ENCODE data around the gene DCHS1. TPM values are rescaled to one million over a fixed set of nuclear protein-coding genes. Genes with fewer than 3 reads are reported as not detected.

DCHS1 gene
- total and polyA plus RNA-seq, 2 of the 13 experiments (the other 11 are each of a cell fraction or from before 2014, with no cell fraction given): under 0.01 to 0.03 TPM

DNA sequence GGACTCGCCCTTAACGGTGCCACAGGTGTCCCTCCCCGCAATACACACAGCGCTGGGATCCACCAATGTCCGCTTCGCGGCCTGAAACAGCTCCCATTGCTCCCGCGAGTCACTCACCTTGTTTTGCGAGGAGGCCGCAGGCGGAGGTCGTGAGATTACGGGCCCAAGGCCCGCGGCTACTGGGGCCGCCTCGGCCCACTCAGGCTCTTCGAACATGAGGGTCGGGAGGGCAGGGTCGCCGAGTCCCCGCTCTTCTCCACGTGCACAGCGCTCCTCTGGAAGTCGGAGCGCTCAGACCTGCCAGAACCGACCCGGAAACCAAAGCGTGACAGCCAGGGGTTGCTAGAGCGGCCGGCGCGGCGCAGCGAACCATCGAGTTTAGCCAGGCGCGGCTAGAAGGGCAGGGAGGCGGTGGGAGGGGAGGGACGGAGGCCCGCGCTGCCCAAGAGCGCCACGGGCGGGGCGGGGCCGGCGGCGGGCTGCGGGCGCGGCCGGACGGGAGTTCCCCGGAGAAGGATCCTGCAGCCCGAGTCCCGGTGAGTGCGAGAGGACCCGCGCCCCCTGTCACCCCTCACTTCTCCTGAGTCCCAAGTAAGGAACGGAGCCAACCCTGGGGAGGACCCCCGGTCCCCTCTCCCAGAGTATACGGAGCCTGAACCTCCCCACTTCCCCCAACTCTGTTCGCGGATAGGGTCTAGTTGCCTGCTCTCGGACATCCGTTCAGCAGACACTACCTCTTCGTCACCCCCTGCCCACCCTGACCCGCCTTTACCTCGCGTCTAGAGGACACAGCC lies 52.1 kb downstream of the DCHS1 start, which contains the start of the genes ILK and RRP8 (continued):
- TF ChIP-seq ZMYM3 (CRISPR knock-in tag; IDR thresholded peaks at IDR 0.05): peak; percentile 48; the same call in 1 of the 2 replicates
- peak; percentile 49; the same call in 1 of the 2 replicates for TF ChIP-seq SOX5 (CRISPR knock-in tag; IDR thresholded peaks at IDR 0.05; ENCODE audit: borderline replicate concordance)
- TF ChIP-seq CEBPG (CRISPR knock-in tag; IDR thresholded peaks at IDR 0.05): peak; percentile 19; the same call in 1 of the 2 replicates
- TF ChIP-seq ZNF451 (CRISPR knock-in tag; IDR thresholded peaks at IDR 0.05): peak; percentile 89; the same call in 1 of the 2 replicates
- TF ChIP-seq SAP130 (CRISPR knock-in tag; IDR thresholded peaks at IDR 0.05; ENCODE audit: low read depth): peak; percentile 99
- TF ChIP-seq, protein P1, sequence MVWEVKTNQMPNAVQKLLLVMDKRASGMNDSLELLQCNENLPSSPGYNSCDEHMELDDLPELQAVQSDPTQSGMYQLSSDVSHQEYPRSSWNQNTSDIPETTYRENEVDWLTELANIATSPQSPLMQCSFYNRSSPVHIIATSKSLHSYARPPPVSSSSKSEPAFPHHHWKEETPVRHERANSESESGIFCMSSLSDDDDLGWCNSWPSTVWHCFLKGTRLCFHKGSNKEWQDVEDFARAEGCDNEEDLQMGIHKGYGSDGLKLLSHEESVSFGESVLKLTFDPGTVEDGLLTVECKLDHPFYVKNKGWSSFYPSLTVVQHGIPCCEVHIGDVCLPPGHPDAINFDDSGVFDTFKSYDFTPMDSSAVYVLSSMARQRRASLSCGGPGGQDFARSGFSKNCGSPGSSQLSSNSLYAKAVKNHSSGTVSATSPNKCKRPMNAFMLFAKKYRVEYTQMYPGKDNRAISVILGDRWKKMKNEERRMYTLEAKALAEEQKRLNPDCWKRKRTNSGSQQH (CRISPR knock-in tag; IDR thresholded peaks at IDR 0.05; ENCODE audit: low read depth): peak; percentile 89; the same call in 1 of the 2 replicates
- TF ChIP-seq, protein P2, sequence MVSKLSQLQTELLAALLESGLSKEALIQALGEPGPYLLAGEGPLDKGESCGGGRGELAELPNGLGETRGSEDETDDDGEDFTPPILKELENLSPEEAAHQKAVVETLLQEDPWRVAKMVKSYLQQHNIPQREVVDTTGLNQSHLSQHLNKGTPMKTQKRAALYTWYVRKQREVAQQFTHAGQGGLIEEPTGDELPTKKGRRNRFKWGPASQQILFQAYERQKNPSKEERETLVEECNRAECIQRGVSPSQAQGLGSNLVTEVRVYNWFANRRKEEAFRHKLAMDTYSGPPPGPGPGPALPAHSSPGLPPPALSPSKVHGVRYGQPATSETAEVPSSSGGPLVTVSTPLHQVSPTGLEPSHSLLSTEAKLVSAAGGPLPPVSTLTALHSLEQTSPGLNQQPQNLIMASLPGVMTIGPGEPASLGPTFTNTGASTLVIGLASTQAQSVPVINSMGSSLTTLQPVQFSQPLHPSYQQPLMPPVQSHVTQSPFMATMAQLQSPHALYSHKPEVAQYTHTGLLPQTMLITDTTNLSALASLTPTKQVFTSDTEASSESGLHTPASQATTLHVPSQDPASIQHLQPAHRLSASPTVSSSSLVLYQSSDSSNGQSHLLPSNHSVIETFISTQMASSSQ (IDR thresholded peaks at IDR 0.05; ENCODE audit: low read depth): peak; percentile 34; the same call in 1 of the 2 replicates
- TF ChIP-seq, protein P2 (CRISPR knock-in tag; IDR thresholded peaks at IDR 0.05; ENCODE audit: borderline replicate concordance): peak; percentile 90
- TF ChIP-seq, protein P3, sequence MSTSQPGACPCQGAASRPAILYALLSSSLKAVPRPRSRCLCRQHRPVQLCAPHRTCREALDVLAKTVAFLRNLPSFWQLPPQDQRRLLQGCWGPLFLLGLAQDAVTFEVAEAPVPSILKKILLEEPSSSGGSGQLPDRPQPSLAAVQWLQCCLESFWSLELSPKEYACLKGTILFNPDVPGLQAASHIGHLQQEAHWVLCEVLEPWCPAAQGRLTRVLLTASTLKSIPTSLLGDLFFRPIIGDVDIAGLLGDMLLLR (CRISPR knock-in tag; IDR thresholded peaks at IDR 0.05): peak; percentile 97
- TF ChIP-seq, protein P4, sequence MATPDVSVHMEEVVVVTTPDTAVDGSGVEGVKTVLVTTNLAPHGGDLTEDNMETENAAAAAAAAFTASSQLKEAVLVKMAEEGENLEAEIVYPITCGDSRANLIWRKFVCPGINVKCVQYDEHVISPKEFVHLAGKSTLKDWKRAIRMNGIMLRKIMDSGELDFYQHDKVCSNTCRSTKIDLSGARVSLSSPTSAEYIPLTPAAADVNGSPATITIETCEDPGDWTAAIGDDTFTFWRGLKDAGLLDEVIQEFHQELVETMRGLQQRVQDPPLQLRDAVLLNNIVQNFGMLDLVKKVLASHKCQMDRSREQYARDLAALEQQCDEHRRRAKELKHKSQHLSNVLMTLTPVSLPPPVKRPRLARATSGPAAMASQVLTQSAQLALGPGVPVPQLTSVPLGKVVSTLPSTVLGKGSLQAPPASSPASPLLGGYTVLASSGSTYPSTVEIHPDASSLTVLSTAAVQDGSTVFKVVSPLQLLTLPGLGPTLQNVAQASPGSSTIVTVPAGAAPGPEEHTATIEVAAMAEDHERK (CRISPR knock-in tag; IDR thresholded peaks at IDR 0.05; ENCODE audit: low read depth): peak; percentile 70
- TF ChIP-seq, protein P5, sequence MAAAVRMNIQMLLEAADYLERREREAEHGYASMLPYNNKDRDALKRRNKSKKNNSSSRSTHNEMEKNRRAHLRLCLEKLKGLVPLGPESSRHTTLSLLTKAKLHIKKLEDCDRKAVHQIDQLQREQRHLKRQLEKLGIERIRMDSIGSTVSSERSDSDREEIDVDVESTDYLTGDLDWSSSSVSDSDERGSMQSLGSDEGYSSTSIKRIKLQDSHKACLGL (CRISPR knock-in tag; IDR thresholded peaks at IDR 0.05): peak; percentile 98
- TF ChIP-seq, protein P6, sequence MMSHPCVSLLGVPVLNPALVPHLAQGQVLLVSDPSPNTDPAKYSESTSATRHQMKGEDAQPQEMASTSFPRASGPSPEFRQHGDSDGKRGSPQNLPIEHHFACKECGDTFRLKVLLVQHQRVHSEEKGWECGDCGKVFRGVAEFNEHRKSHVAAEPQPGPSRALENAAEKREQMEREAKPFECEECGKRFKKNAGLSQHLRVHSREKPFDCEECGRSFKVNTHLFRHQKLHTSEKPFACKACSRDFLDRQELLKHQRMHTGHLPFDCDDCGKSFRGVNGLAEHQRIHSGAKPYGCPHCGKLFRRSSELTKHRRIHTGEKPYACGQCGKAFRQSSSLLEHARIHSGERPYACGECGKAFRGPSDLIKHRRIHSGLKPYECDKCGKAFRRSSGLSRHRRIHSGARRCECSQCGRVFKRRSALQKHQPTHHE (CRISPR knock-in tag; IDR thresholded peaks at IDR 0.05; ENCODE audit: borderline replicate concordance): no peak
- peak; percentile 89 for TF ChIP-seq MEIS2 (CRISPR knock-in tag; IDR thresholded peaks at IDR 0.05)
- TF ChIP-seq ZNF766 (CRISPR knock-in tag; IDR thresholded peaks at IDR 0.05; ENCODE audit: borderline replicate concordance): no peak
- TF ChIP-seq NFRKB (IDR thresholded peaks at IDR 0.05): no peak
- TF ChIP-seq ZNF274 (CRISPR knock-in tag; IDR thresholded peaks at IDR 0.05): peak; percentile 77
- peak; percentile 81 for TF ChIP-seq SMAD3 (CRISPR knock-in tag; IDR thresholded peaks at IDR 0.05)
- TF ChIP-seq SIX1 (CRISPR knock-in tag; IDR thresholded peaks at IDR 0.05; ENCODE audit: borderline replicate concordance): 0 out of 2 replicates have a peak, but pooled peaks have one; percentile 13
- TF ChIP-seq ZNF788 (CRISPR knock-in tag; IDR thresholded peaks at IDR 0.05; ENCODE audit: borderline replicate concordance): peak; percentile 85
- TF ChIP-seq RBFOX2 (IDR thresholded peaks at IDR 0.05; ENCODE audit: low read depth, low read length): peak; percentile 88
